ENCODE data around the gene SULT2A1.
"Not testable (repeated sequence)": the region's sequence is repeated elsewhere in the genome, so short reads cannot be mapped to it uniquely, and the experiment has no call there.

The SULT2A1 gene

GRCh38 chr19:47860602-47861297 is 25.4 kb downstream of the SULT2A1 start:
- no peak for DNase-seq (ENCODE audit: low spot score)

DNA sequence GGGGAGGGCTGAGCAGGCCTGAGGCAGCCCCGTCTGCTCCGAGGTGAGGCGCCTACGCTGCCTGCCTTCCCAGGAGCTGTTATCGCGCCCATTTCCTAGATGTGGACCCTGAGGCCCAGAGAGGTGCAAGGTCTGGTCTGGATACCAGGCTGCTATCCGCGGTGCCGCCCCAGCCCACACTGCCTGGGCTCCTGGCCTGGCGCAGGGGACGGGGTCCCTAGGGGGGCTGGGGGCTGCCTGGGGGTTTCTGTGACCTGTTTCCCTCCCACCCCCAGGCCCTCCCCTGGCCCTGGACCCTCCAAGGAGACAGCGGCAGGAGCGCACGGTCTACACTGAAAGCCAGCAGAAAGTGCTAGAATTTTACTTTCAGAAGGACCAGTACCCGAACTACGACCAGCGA is 26.3 kb downstream of the SULT2A1 start:
- DNase-seq (ENCODE audit: low spot score) = not testable (repeated sequence)

GRCh38 chr19:47858646-47859285 is 27.3 kb downstream of the SULT2A1 start, which contains the start of gene TPRX2:
TSS of gene TPRX2 (plus strand) at chr19:47859235. CDS start at chr19:47859247, 12 bp downstream.
- DNase-seq (ENCODE audit: low spot score) = not testable (repeated sequence)

GRCh38 chr19:47858231-47858630 is 27.9 kb downstream of the SULT2A1 start:
- not testable (repeated sequence) for DNase-seq (ENCODE audit: low spot score)

DNA sequence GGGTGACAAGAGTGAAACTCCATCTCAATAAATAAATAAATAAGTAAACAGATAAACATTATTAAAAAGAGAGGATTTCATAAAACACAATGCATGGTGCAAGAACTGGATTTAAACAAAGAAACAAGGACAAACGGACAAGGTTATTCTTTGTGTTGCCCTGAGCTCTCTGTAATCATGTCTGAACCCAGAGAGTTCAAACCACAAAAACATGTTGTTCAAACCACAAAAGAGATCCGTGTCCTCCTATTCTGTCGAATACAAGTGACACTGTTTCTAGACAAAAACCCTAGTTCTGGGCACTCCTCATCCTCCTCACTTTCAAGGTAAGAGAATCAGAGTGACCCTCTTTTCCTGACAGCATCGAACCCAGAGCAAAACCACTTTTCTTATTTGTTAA is 31.7 kb downstream of the SULT2A1 start:
- no peak for DNase-seq (ENCODE audit: low spot score)

DNA sequence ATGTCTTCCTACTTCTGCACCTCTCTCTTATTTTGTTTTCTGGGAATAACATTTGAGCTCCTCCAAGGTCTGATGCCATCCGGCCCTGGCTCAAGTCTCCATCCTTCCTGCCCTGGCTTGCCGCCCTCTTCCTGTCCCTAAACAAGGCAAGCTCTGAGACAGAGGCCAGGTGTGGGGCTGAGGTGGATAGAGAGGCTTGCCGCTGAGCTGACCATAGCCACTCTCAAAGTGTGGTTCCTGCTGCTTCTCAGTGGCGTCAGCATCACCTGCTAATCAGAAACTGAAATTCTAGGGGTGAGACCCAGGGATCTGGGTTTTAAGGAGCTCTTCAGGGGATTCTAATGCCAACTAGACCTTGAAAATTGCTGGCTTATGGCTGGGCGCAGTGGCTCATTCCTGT is 33.1 kb downstream of the SULT2A1 start:
- no peak for DNase-seq (ENCODE audit: low spot score)

- no peak for DNase-seq (ENCODE audit: low spot score)
Observed at GRCh38 chr19:47848823-47849473, 37.2 kb downstream of the SULT2A1 start.

DNA sequence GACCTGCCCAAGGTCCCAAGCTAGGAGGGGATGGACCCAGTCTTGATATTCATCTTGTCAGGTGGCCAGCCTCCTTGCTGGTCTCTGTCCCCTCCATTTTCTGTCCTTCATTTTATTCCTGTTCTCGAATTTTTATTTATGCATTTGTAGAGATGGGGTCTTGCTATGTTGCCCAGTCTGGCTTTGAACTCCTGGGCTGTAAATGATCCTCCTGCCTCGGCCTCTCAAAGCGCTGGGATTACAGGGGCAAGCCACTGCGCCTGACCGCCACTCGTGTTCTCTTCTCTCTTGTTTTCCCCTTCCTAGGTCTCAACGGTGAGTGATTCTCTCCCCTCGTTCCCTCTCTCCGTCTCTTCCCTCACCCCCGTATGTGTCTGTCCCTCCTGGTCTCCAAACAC is 37.7 kb downstream of the SULT2A1 start:
- DNase-seq (ENCODE audit: low spot score) = no peak

DNA sequence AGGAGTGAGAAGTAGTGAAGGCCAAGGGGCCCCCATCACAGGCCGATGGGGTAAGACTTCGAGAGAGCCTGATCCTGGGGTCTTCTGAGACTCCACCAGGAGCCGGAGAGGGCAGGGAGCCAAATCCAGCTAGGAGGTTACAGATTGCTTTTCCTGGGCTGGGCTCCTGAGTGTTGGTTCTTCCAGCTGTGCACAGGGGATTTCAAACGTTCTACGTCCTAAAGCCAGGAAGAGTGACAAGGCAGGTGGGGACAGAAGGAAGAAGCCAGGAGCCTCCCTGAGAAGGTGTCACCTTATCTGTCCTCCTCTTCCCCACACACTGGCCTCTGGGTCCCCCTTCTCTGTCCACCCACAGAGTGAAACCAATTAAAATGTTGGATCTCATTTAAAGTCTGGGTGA is 43.2 kb downstream of the SULT2A1 start:
- no peak for DNase-seq (ENCODE audit: low spot score)

DNA sequence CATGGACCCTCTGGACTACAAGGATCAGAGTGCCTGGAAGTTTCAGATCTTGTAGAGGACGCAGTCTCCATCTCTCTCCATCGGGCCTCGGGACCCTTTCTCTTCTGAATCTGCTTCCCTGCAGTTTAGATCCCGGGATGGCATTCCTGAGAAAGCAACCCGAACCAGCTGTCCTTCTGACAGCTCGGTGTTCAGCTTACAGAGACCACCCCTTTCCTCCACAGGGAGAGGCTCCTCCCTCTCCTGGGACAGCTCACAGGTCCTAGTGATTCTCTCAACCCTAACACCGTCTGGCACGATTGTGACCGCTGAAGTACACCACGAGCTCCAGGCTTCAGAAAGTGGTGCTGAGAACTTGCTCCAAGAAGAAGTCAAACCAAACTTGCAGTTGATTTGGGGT is 46.2 kb downstream of the SULT2A1 start:
- DNase-seq (ENCODE audit: low spot score) = no peak

DNA sequence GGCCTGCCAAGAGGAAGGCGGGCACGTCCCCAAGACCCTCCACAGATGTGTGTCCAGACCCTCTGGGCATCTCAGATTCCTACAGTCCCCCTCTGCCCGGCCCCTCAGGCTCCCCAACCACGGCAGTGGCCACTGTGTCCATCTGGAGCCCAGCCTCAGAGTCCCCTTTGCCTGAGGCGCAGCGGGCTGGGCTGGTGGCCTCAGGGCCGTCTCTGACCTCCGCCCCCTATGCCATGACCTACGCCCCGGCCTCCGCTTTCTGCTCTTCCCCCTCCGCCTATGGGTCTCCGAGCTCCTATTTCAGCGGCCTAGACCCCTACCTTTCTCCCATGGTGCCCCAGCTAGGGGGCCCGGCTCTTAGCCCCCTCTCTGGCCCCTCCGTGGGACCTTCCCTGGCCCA is 46.7 kb downstream of the SULT2A1 start:
- DNase-seq (ENCODE audit: low spot score) = no peak

- DNase-seq (ENCODE audit: low spot score) = no peak
Observed at GRCh38 chr19:47836038-47836437, 50.1 kb downstream of the SULT2A1 start.

DNA sequence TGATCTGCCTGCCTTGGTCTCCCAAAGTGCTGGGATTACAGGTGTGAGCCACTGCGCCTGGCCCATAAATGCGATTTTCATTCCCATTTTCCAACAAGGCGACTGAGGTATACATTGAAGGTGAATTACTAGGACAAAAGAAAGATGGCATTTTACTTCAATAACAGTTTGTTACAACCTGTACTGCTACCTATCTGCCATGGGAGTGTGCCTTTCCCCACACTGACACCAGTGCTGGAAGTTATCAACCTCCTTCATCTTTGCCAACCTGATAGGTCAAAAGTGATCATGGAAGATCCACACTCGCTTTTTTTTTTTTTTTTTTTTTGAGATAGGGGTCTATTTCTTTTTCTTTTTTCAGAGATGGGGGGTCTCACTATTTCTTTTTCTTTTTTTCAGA is 53.4 kb downstream of the SULT2A1 start:
- DNase-seq (ENCODE audit: low spot score) = no peak

GRCh38 chr19:47826800-47827199 is 59.3 kb downstream of the SULT2A1 start:
- no peak for DNase-seq (ENCODE audit: low spot score)

- DNase-seq (ENCODE audit: low spot score) = no peak
Observed at GRCh38 chr19:47824396-47824795, 61.7 kb downstream of the SULT2A1 start.

- no peak for DNase-seq (ENCODE audit: low spot score)
Observed at GRCh38 chr19:47821460-47822020, 64.6 kb downstream of the SULT2A1 start, which contains the start of gene CRX. TSS of gene CRX (plus strand) at chr19:47821937. CDS start at chr19:47834444, 12,507 bp downstream.
